HFF-Myc (cell line): Measurements from ENCODE around the gene NAALADL2.

ENCODE experiments used
- DNase-seq: peaks from one replicate; pipeline ENCODE4 v3.0.0-alpha.2; 2011; ENCODE audit warnings: low read depth; ENCODE audit errors: extremely low read depth
- H3K4me3 ChIP-seq: replicated peaks from 2 replicates; pipeline ENCODE4 v1.5.1; 2011; ENCODE audit warnings: low read depth, mild to moderate bottlenecking, control low read depth, low read length
- TF ChIP-seq, protein P1 (sequence below): IDR thresholded peaks from 2 replicates; pipeline ENCODE4 v1.5.1; 2012; ENCODE audit warnings: mild to moderate bottlenecking, low read depth, low read length, control low read depth; ENCODE audit errors: missing control alignments

Gene NAALADL2

GRCh38 chr3:175381685-175382084, 522.6 kb downstream of the NAALADL2 start:
- H3K4me3 ChIP-seq: no peak overlapping the region
- DNase-seq: no peak
- TF ChIP-seq, protein P1, sequence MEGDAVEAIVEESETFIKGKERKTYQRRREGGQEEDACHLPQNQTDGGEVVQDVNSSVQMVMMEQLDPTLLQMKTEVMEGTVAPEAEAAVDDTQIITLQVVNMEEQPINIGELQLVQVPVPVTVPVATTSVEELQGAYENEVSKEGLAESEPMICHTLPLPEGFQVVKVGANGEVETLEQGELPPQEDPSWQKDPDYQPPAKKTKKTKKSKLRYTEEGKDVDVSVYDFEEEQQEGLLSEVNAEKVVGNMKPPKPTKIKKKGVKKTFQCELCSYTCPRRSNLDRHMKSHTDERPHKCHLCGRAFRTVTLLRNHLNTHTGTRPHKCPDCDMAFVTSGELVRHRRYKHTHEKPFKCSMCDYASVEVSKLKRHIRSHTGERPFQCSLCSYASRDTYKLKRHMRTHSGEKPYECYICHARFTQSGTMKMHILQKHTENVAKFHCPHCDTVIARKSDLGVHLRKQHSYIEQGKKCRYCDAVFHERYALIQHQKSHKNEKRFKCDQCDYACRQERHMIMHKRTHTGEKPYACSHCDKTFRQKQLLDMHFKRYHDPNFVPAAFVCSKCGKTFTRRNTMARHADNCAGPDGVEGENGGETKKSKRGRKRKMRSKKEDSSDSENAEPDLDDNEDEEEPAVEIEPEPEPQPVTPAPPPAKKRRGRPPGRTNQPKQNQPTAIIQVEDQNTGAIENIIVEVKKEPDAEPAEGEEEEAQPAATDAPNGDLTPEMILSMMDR: no peak

GRCh38 chr3:175383371-175383770, 524.2 kb downstream of the NAALADL2 start:
- DNase-seq: no peak
- H3K4me3 ChIP-seq: no peak overlapping the region
- TF ChIP-seq, protein P1: no peak

GRCh38 chr3:175383813-175384212, 524.7 kb downstream of the NAALADL2 start:
- no peak for DNase-seq
- TF ChIP-seq, protein P1: no peak
- H3K4me3 ChIP-seq: no peak overlapping the region

GRCh38 chr3:175384569-175384968, 525.4 kb downstream of the NAALADL2 start:
- DNase-seq: no peak
- no peak overlapping the region for H3K4me3 ChIP-seq
- TF ChIP-seq, protein P1: no peak

GRCh38 chr3:175386630-175387029, 527.5 kb downstream of the NAALADL2 start:
- H3K4me3 ChIP-seq: no peak overlapping the region
- TF ChIP-seq, protein P1: no peak
- peak; percentile 66 for DNase-seq

- H3K4me3 ChIP-seq: no peak overlapping the region
- TF ChIP-seq, protein P1: no peak
- no peak for DNase-seq
Measured at GRCh38 chr3:175389560-175389959, 530.4 kb downstream of the NAALADL2 start.

- TF ChIP-seq, protein P1: no peak
- H3K4me3 ChIP-seq: no peak overlapping the region
Measured at GRCh38 chr3:175391601-175392000, 532.5 kb downstream of the NAALADL2 start.

More at GRCh38 chr3:175391601-175392000, 532.5 kb downstream of the NAALADL2 start:
- no peak for DNase-seq
